ENCODE measurements around the gene GUCD1. TPM values are rescaled to one million over a fixed set of nuclear protein-coding genes. Genes with fewer than 3 reads are reported as not detected.

The GUCD1 gene
- total RNA-seq, 1 experiment from 2014 or later: 87.4 TPM

GRCh38 chr22:24595863-24596262 lies 40.9 kb upstream of the GUCD1 start:
- no peak overlapping the region for H3K9ac ChIP-seq (ENCODE audit: extremely low read depth, insufficient read length, low read length)
- no peak overlapping the region for H4K5ac ChIP-seq (ENCODE audit: insufficient read length, low read depth, low read length)
- H3K4me1 ChIP-seq (ENCODE audit: insufficient read depth, low read length): no peaks in the 10 kb centered on the region
- no peak overlapping the region for H2BK12ac ChIP-seq (ENCODE audit: insufficient read length, low read depth, low read length)
- H3K56ac ChIP-seq (ENCODE audit: insufficient read length, low read depth, low read length): no peak overlapping the region
- H3K27ac ChIP-seq (ENCODE audit: insufficient read length, low read depth, low read length): no peak overlapping the region
- H3K23ac ChIP-seq (ENCODE audit: insufficient read length, low read depth, low read length): no peak overlapping the region
- no peak for DNase-seq
- no peak overlapping the region for H2AK5ac ChIP-seq (ENCODE audit: insufficient read length, low read length)
- no peak overlapping the region for H2AFZ ChIP-seq (ENCODE audit: low read length)
- no peaks in the 10 kb centered on the region for H3K9me3 Mint-ChIP-seq
- H3K79me2 ChIP-seq (ENCODE audit: insufficient read depth, low read length): no peaks in the 10 kb centered on the region
- H3K27me3 Mint-ChIP-seq (ENCODE audit: low read depth): no peaks in the 10 kb centered on the region
- H2BK15ac ChIP-seq (ENCODE audit: low read depth, low read length): no peak overlapping the region
- no peak overlapping the region for H3K4ac ChIP-seq (ENCODE audit: low read depth, low read length)
- no peaks in the 10 kb centered on the region for H3K23me2 ChIP-seq (ENCODE audit: insufficient read length, low read depth, low read length, poor library complexity, severe bottlenecking)
- H3K4me1 Mint-ChIP-seq: peaks cover 15 to 38% of the 10 kb centered on the region in 2 experiments
- no peak overlapping the region for H2BK5ac ChIP-seq (ENCODE audit: insufficient read length, low read length)
- no peak for TF ChIP-seq CTCF (conservative IDR thresholded peaks at IDR 0.05)
- no peak overlapping the region; a peak in 1 of 7 replicates for H3K27ac Mint-ChIP-seq
- no peaks in the 10 kb centered on the region for H3K27me3 ChIP-seq (ENCODE audit: insufficient read depth, low read length)
- H3K18ac ChIP-seq (ENCODE audit: insufficient read length, low read depth, low read length): no peak overlapping the region
- H3K79me1 ChIP-seq (ENCODE audit: insufficient read depth, low read depth, low read length, poor library complexity, severe bottlenecking): no peaks in the 10 kb centered on the region
- no peaks in the 10 kb centered on the region for H3K36me3 Mint-ChIP-seq (ENCODE audit: insufficient read depth in 1 of 3, low read depth in 3 of 3)
- no peak overlapping the region for H4K8ac ChIP-seq (replicated peaks; ENCODE audit: insufficient read length, low read depth, low read length)
- H3T11ph ChIP-seq (ENCODE audit: low read length): no peak overlapping the region
- H3K9me3 ChIP-seq (ENCODE audit: control insufficient read depth, low read depth, low read length): no peaks in the 10 kb centered on the region
- no peaks in the 10 kb centered on the region for H4K20me1 ChIP-seq (ENCODE audit: control insufficient read depth, insufficient read depth, insufficient read length)
- H2BK120ac ChIP-seq (ENCODE audit: low read depth, low read length, poor library complexity, severe bottlenecking): no peak overlapping the region
- WGBS (ENCODE audit: extremely low coverage, insufficient read length, low lambda C conversion rate): no CpG with 5 or more reads among the region's 4 CpGs
- H3K4me3 Mint-ChIP-seq: no peak overlapping the region
- H3K4me2 ChIP-seq (ENCODE audit: insufficient read depth, insufficient read length, low read length): no peak overlapping the region
- H2BK20ac ChIP-seq (ENCODE audit: low read depth, low read length, poor library complexity, severe bottlenecking): no peak overlapping the region
- H4K91ac ChIP-seq (ENCODE audit: insufficient read length, low read depth, low read length): no peak overlapping the region
- no peak overlapping the region for H3K14ac ChIP-seq (ENCODE audit: insufficient read depth, low read length)
